SK-N-SH (cell line): ENCODE data around the gene TAF11L5. TPM values are rescaled to one million over a fixed set of nuclear protein-coding genes. Genes with fewer than 3 reads are reported as not detected.
"Not testable (repeated sequence)": the region's sequence is repeated elsewhere in the genome, so short reads cannot be mapped to it uniquely, and the experiment has no call there.

Experiments used
- CTCF ChIA-PET: fragments of 300-600, 350-600 bp; formaldehyde crosslinking; extraction: SDS; loops from one replicate; lab custom pipeline; 2021; lab: Yijun Ruan, JAX
- POLR2A ChIA-PET: fragments of 350-600 bp; sonication (Branson Sonifier 250); formaldehyde crosslinking; extraction: SDS; loops from one replicate; lab custom pipeline; 2020; ENCODE audit warnings: antibody characterized with exemption, inconsistent platforms; lab: Yijun Ruan, JAX
- DNase-seq: peaks from one replicate; pipeline ENCODE4 v3.0.0; 2012
- H2AFZ ChIP-seq: fragments of 200-600 bp; sonication (generic); 2 replicates; pipeline ENCODE4 v1.8.1; 2016; ENCODE audit warnings: antibody characterized with exemption, mild to moderate bottlenecking, low read depth
- H3F3A ChIP-seq: fragments of 200-600 bp; sonication (generic); replicated peaks from 2 replicates; pipeline ENCODE3; 2016; ENCODE audit warnings: antibody characterized with exemption, mild to moderate bottlenecking; ENCODE audit not compliant: insufficient read depth
- H3K27ac ChIP-seq, 2 experiments: fragments of 200-500 bp in 1 of 2; fragments of 200-600 bp in 1 of 2; sonication (Bioruptor generic) in 1 of 2; sonication (generic), shearing (Covaris generic) in 1 of 2; 2 replicates each; pipeline versions ENCODE4 v1.5.1 to v1.6.1; 2014 to 2016; ENCODE audit warnings: low read depth in 2 of 2, inconsistent platforms in 1 of 2, low read length in 1 of 2, mild to moderate bottlenecking in 1 of 2, mixed read lengths in 1 of 2
- H3K27me3 ChIP-seq: fragments of 200-600 bp; sonication (generic), shearing (Covaris generic); 2 replicates; pipeline ENCODE4 v1.6.1; 2016; ENCODE audit warnings: mixed run types; ENCODE audit not compliant: insufficient read depth
- H3K36me3 ChIP-seq, 2 experiments: fragments of 200-500 bp in 1 of 2; fragments of 200-600 bp in 1 of 2; sonication (Bioruptor generic) in 1 of 2; sonication (generic) in 1 of 2; replicated peaks in 1 of 2; 2 replicates each; pipeline versions ENCODE3 to v1.5.1; 2014 to 2016; ENCODE audit warnings: low read length in 1 of 2, mild to moderate bottlenecking in 1 of 2; ENCODE audit not compliant: insufficient read depth in 2 of 2, control insufficient read depth in 1 of 2
- H3K4me1 ChIP-seq, 2 experiments: fragments of 200-500 bp in 1 of 2; fragments of 200-600 bp in 1 of 2; sonication (Bioruptor generic) in 1 of 2; sonication (generic), shearing (Covaris generic) in 1 of 2; 2 replicates each; pipeline versions ENCODE4 v1.5.1 to v1.6.1; 2014 to 2016; ENCODE audit warnings: low read depth in 1 of 2, low read length in 1 of 2, mixed run types in 1 of 2; ENCODE audit not compliant: insufficient read depth in 2 of 2, control insufficient read depth in 1 of 2
- H3K4me2 ChIP-seq: fragments of 200-600 bp; sonication (generic), shearing (Covaris generic); 2 replicates; pipeline ENCODE4 v1.6.1; 2017; ENCODE audit warnings: mixed run types
- H3K4me3 ChIP-seq, 2 experiments: fragments of 200-500 bp in 1 of 2; fragments of 200-600 bp in 1 of 2; sonication (Bioruptor generic) in 1 of 2; sonication (generic), shearing (Covaris generic) in 1 of 2; 2 replicates each; pipeline versions ENCODE4 v1.5.1 to v1.8.1; 2014 to 2016; ENCODE audit warnings: low read depth in 2 of 2, inconsistent platforms in 1 of 2, low read length in 1 of 2, mild to moderate bottlenecking in 1 of 2, mixed read lengths in 1 of 2, moderate library complexity in 1 of 2
- H3K79me2 ChIP-seq: fragments of 200-600 bp; sonication (generic); 2 replicates; pipeline ENCODE4 v1.8.1; 2017; ENCODE audit warnings: mild to moderate bottlenecking; ENCODE audit not compliant: insufficient read depth
- H3K9ac ChIP-seq: fragments of 200-600 bp; sonication (generic); 2 replicates; pipeline ENCODE4 v1.6.1; 2017; ENCODE audit warnings: mixed run types
- H3K9me2 ChIP-seq: fragments of 200-600 bp; sonication (generic); 2 replicates; pipeline ENCODE4 v1.6.1; 2017; ENCODE audit warnings: mixed run types
- H3K9me3 ChIP-seq: fragments of 200-600 bp; sonication (generic); 2 replicates; pipeline ENCODE4 v1.6.1; 2017; ENCODE audit warnings: mixed run types, mild to moderate bottlenecking, moderate library complexity
- H4K20me1 ChIP-seq: fragments of 200-600 bp; sonication (generic); 2 replicates; pipeline ENCODE4 v1.6.1; 2017; ENCODE audit warnings: mild to moderate bottlenecking, mixed run types; ENCODE audit not compliant: insufficient read depth
- CHD2 ChIP-seq: fragments of 150-350 bp; IDR thresholded peaks from 2 replicates; pipeline ENCODE4 v1.6.1; 2018; ENCODE audit warnings: low read length; ENCODE audit not compliant: partially characterized antibody
- ELF1 ChIP-seq: IDR thresholded peaks from 2 replicates; pipeline ENCODE4 v1.4.0; 2012
- EP300 ChIP-seq, 2 experiments: IDR thresholded peaks; 2 replicates each; pipeline versions ENCODE4 v1.4.0 to v1.6.1; 2012; ENCODE audit warnings: borderline replicate concordance in 1 of 2, low read depth in 1 of 2, low read length in 1 of 2
- FOXM1 ChIP-seq: IDR thresholded peaks from 2 replicates; pipeline ENCODE4 v1.4.0; 2012; ENCODE audit warnings: low read depth, mild to moderate bottlenecking
- GATA2 ChIP-seq: sonication (generic); formaldehyde crosslinking; IDR thresholded peaks from 2 replicates; pipeline ENCODE4 v1.5.0; 2020; ENCODE audit warnings: mild to moderate bottlenecking, missing genetic modification reagents
- MAX ChIP-seq: IDR thresholded peaks from 2 replicates; pipeline ENCODE4 v1.4.0; 2012; ENCODE audit warnings: low read depth
- RCOR1 ChIP-seq: fragments of 150-350 bp; IDR thresholded peaks from 2 replicates; pipeline ENCODE4 v1.6.1; 2017; ENCODE audit warnings: antibody characterized with exemption, low read length
- REST ChIP-seq: IDR thresholded peaks from 2 replicates; pipeline ENCODE4 v1.6.1; 2012; ENCODE audit warnings: mild to moderate bottlenecking, low read depth, low read length, moderate library complexity
- WGBS: methylation state at CpG from one replicate; pipeline ENCODE4 v1.1.6; 2017; ENCODE audit warnings: low lambda C conversion rate; 5-methylcytosine and 5-hydroxymethylcytosine counted together
- polyA plus RNA-seq, 3 experiments: library from polyadenylated mRNA; depleted of rRNA; stranded (reverse); fragments of >200 nt; gene quantifications; 2 replicates each; pipeline ENCODE4 v1.2.3, GENCODE V29; 2012
- TF ChIP-seq, protein P1 (sequence below): fragments of 150-350 bp; IDR thresholded peaks from 2 replicates; pipeline ENCODE4 v1.6.1; 2017; ENCODE audit warnings: antibody characterized with exemption, low read length, low read depth, borderline replicate concordance
- TF ChIP-seq, protein P2 (sequence below): IDR thresholded peaks from 2 replicates; pipeline ENCODE4; 2012

TAF11L5 gene
- polyA plus RNA-seq, 1 of the 3 experiments (the other 2 are of a cell fraction) = not detected

GRCh38 chr5:17481378-17481777, 43.7 kb upstream of the TAF11L5 start:
- Histone ChIP-seq H3K4me3 (no peak overlapping the region), H3K36me3 (no peaks in the 10 kb centered on the region), H4K20me1 (no peaks in the 10 kb centered on the region), H3K9ac (no peak overlapping the region), H3K4me1 (peaks cover 0 to 5% of the 10 kb centered on the region in 2 experiments; a peak in 2 of 4 replicates), H3K4me2 (no peak overlapping the region), H3F3A (no peaks in the 10 kb centered on the region), H3K9me2 (no peaks in the 10 kb centered on the region), H3K27me3 (no peaks in the 10 kb centered on the region), H3K9me3 (no peaks in the 10 kb centered on the region), H2AFZ (no peak overlapping the region), H3K79me2 (no peaks in the 10 kb centered on the region), H3K27ac (no peak overlapping the region)
- ChIA-PET CTCF (interaction anchor here (0.6 to 1.8 kb wide), 2 partner anchors 203 to 265 kb away, joined by 3 to 9 read pairs; no protein-coding TSS in a partner anchor), POLR2A (no interaction called here)
- TF ChIP-seq GATA2 (CRISPR knock-in tag) = no peak
- no peak for TF ChIP-seq MAX
- TF ChIP-seq ELF1 = no peak
- TF ChIP-seq, protein P1, sequence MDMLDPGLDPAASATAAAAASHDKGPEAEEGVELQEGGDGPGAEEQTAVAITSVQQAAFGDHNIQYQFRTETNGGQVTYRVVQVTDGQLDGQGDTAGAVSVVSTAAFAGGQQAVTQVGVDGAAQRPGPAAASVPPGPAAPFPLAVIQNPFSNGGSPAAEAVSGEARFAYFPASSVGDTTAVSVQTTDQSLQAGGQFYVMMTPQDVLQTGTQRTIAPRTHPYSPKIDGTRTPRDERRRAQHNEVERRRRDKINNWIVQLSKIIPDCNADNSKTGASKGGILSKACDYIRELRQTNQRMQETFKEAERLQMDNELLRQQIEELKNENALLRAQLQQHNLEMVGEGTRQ = no peak
- no peak for DNase-seq
- 65% methylated on average over 4 of the region's 4 CpGs for WGBS

- no peaks in the 10 kb centered on the region for H3F3A ChIP-seq
- WGBS = 13% methylated on average over 2 of the region's 2 CpGs
- H2AFZ ChIP-seq = no peak overlapping the region
- H3K4me3 ChIP-seq = no peak overlapping the region
- H3K9ac ChIP-seq = no peak overlapping the region
- ChIA-PET CTCF (interaction anchor here (1.2 kb wide), 1 partner anchor 266 kb away, joined by 5 read pairs; no protein-coding TSS in a partner anchor), POLR2A (no interaction called here)
- H4K20me1 ChIP-seq = no peaks in the 10 kb centered on the region
- H3K36me3 ChIP-seq = no peaks in the 10 kb centered on the region
- no peaks in the 10 kb centered on the region for H3K9me3 ChIP-seq
- no peak overlapping the region for H3K4me2 ChIP-seq
- TF ChIP-seq RCOR1 = peak; percentile 53; the same call in 1 of the 2 replicates
- TF ChIP-seq FOXM1 = no peak
- peak; percentile 88 for TF ChIP-seq GATA2 (CRISPR knock-in tag)
- TF ChIP-seq CHD2 = peak; percentile 12
- TF ChIP-seq, protein P1 = no peak
- TF ChIP-seq, protein P2, sequence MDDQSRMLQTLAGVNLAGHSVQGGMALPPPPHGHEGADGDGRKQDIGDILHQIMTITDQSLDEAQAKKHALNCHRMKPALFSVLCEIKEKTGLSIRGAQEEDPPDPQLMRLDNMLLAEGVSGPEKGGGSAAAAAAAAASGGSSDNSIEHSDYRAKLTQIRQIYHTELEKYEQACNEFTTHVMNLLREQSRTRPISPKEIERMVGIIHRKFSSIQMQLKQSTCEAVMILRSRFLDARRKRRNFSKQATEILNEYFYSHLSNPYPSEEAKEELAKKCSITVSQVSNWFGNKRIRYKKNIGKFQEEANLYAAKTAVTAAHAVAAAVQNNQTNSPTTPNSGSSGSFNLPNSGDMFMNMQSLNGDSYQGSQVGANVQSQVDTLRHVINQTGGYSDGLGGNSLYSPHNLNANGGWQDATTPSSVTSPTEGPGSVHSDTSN = no peak
- no peak for TF ChIP-seq REST
- peak in 1 of 2 experiments; percentile 80; a peak in 1 of 4 replicates for TF ChIP-seq EP300 (IDR thresholded peaks at IDR 0.05; ENCODE audit: borderline replicate concordance in 1 of 2, low read depth in 1 of 2, low read length in 1 of 2)
- H3K9me2 ChIP-seq = no peaks in the 10 kb centered on the region
- peaks cover 0 to 3% of the 10 kb centered on the region in 2 experiments; a peak in 2 of 4 replicates for H3K4me1 ChIP-seq
- peak; percentile 30 for DNase-seq
- no peaks in the 10 kb centered on the region for H3K79me2 ChIP-seq
- no peaks in the 10 kb centered on the region for H3K27me3 ChIP-seq
- H3K27ac ChIP-seq = no peak overlapping the region
These were observed 42.2 kb upstream of the TAF11L5 start for GRCh38 chr5:17482790-17483189.

GRCh38 chr5:17486464-17487173, 38.4 kb upstream of the TAF11L5 start:
- H3K9me3 ChIP-seq, H3K36me3 ChIP-seq, H3K9me2 ChIP-seq, H3K4me3 ChIP-seq, CTCF ChIA-PET, H3K79me2 ChIP-seq, H3K4me1 ChIP-seq, DNase-seq, H2AFZ ChIP-seq, H3K9ac ChIP-seq, H3F3A ChIP-seq, H3K4me2 ChIP-seq, H4K20me1 ChIP-seq, POLR2A ChIA-PET, H3K27ac ChIP-seq, H3K27me3 ChIP-seq: not testable (repeated sequence)
- 46% methylated on average over 7 of the region's 10 CpGs for WGBS
